RKO (cell line): Measurements from ENCODE around the gene PIK3CG.
"Not testable (repeated sequence)": the region's sequence is repeated elsewhere in the genome, so short reads cannot be mapped to it uniquely, and the experiment has no call there.

Experiments
- DNase-seq: peaks from one replicate; pipeline ENCODE4 v3.0.0-alpha.2; 2016; ENCODE audit warnings: low spot score

PIK3CG gene

DNA sequence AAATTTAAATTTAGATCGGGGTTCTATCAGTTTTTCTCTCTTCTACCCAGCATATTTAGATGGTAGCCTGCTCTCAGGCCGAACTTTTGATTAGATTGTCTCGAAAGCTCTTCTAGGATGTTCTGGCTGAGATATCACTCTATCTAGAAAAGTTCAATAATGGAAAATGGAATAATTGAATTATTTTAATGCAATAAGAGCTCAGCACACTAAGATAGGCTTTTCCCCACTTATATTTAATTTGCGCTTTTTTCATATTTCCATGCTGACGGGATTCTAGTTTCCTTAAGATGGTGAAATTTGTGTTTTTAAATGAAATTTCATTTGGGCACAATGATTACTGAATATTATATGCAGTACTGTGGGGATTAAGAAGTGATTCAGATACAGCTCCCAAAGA is 73.7 kb downstream of the PIK3CG start:
- DNase-seq, result no peak

GRCh38 chr7:106944035-106944665 is 79.1 kb downstream of the PIK3CG start:
- no peak for DNase-seq

DNA sequence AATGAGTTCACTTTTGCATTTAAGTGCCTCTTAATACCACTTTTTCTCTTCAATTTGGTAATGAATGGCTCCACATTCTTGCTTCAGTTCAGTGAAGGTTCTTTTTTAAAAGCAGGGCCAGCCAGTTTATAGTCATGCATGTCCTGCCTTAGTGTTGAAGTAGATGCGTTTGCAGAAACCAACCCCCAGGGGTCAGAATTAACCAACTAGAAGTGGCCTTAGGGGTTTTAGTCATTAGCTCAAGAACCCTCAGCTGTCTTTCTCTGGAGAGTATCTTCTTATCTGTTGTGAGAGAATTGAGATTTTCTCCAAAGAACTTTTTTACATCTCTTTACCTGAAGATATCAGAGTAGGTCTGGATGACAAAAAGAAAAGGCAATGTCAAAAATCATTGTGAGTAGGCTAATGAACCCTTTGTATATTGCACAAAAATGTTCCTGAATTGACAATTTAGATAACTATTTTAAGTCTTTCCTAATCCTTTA is 82.2 kb downstream of the PIK3CG start:
- peak; percentile 78 for DNase-seq

GRCh38 chr7:106952001-106952657 is 87.0 kb downstream of the PIK3CG start:
- DNase-seq, result no peak

DNA sequence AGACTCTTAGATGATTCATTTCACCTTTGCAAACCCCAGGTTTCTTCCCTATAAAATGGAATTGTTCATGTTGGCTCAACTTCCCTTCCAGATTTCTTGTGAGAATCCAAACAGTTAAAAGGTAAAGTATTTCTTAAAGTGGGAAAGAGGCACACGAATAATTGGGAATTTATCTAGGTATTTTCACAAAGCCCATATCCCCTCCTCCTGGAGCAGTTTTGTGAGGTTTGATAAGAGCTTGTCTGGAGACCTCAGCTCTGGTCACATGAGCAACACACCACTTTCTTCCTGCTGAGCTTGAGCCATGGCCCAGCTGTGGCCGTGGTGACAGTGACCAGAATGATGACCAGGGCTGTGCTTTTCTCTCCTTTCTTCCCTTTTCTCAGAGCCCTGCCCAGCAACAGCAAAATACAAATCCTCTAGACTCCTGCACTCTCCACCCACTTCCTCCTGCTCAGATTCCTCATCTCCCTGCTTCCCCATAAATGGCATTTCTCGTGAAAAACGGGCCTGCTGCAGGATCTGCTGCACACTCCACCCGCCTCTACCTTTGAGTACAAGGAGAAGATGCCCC is 87.7 kb downstream of the PIK3CG start:
- DNase-seq, result no peak

GRCh38 chr7:106954840-106955239 is 89.8 kb downstream of the PIK3CG start:
- no peak for DNase-seq

GRCh38 chr7:106955857-106956256 is 90.8 kb downstream of the PIK3CG start:
- not testable (repeated sequence) for DNase-seq
